NCI-H2196 (cell line): Measurements from ENCODE around the gene OR1A1.
"Not testable (repeated sequence)": the region's sequence is repeated elsewhere in the genome, so short reads cannot be mapped to it uniquely, and the experiment has no call there.

ENCODE experiments used
- DNase-seq: peaks from one replicate; lab custom pipeline; 2025; ENCODE audit not compliant: unreplicated experiment; lab: John Stamatoyannopoulos, UW

OR1A1 gene

GRCh38 chr17:3207367-3207766 is at the start of gene OR1A1:
Gene OR1A1, plus strand, starts transcription at chr17:3207667. Its CDS starts 7,954 bp downstream, at chr17:3215621.
- no peak for DNase-seq

- no peak for DNase-seq
Measured at GRCh38 chr17:3167574-3167973, 39.9 kb upstream of the OR1A1 start.

GRCh38 chr17:3189961-3190360 is 17.5 kb upstream of the OR1A1 start:
- DNase-seq: no peak

GRCh38 chr17:3197219-3197618 is 10.2 kb upstream of the OR1A1 start, which contains the start of gene OR1A2:
Gene OR1A2, plus strand, starts transcription at chr17:3197519. Its CDS starts 0 bp downstream, at chr17:3197519.
- DNase-seq: no peak

- DNase-seq: no peak
Measured at GRCh38 chr17:3208484-3208883, 1.0 kb downstream of the OR1A1 start.

- no peak for DNase-seq
Measured at GRCh38 chr17:3213001-3213400, 5.5 kb downstream of the OR1A1 start.

- no peak for DNase-seq
Measured at GRCh38 chr17:3213587-3213986, 6.1 kb downstream of the OR1A1 start.

- not testable (repeated sequence) for DNase-seq
Measured at GRCh38 chr17:3219978-3220377, 12.5 kb downstream of the OR1A1 start.

GRCh38 chr17:3221850-3222249 is 14.4 kb downstream of the OR1A1 start:
- no peak for DNase-seq

GRCh38 chr17:3222505-3222904 is 15.0 kb downstream of the OR1A1 start:
- DNase-seq: no peak

GRCh38 chr17:3224721-3225352 is 17.4 kb downstream of the OR1A1 start:
- not testable (repeated sequence) for DNase-seq

GRCh38 chr17:3232300-3232699 is 24.8 kb downstream of the OR1A1 start:
- DNase-seq: not testable (repeated sequence)

- not testable (repeated sequence) for DNase-seq
Measured at GRCh38 chr17:3238685-3239084, 31.2 kb downstream of the OR1A1 start.

GRCh38 chr17:3241044-3241443 is 33.6 kb downstream of the OR1A1 start:
- DNase-seq: not testable (repeated sequence)

GRCh38 chr17:3244841-3245240 is 37.4 kb downstream of the OR1A1 start:
- not testable (repeated sequence) for DNase-seq

- DNase-seq: not testable (repeated sequence)
Measured at GRCh38 chr17:3249013-3249412, 41.5 kb downstream of the OR1A1 start.

- no peak for DNase-seq
Measured at GRCh38 chr17:3256575-3256974, 49.1 kb downstream of the OR1A1 start.

GRCh38 chr17:3260163-3260562 is 52.7 kb downstream of the OR1A1 start:
- DNase-seq: no peak

GRCh38 chr17:3260600-3260999 is 53.1 kb downstream of the OR1A1 start:
- DNase-seq: no peak
